ENCODE measurements around the gene ALDH7A1. TPM values are rescaled to one million over a fixed set of nuclear protein-coding genes. Genes with fewer than 3 reads are reported as not detected.

ALDH7A1 gene
- total RNA-seq, 2 experiments from 2014 or later: 1.6 to 2.1 TPM

DNA sequence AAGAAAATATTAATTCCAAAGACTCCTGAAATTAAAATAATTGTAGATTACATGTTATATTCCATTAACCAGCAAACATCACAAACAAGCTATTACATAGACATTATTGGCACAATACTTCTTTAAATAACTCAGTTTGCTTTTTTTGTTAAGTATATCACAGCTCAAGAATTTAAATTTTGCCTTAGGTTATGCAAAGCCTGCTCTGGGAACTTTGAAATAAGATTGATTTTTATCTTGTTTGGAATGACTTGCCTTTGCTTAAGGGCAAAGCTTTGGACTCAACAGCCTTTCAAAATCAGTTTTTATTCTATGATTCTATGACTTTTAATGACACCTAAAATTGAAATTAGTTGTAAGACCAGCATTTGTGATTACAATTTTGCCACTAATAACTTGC lies 78.2 kb downstream of the ALDH7A1 start:
- intact Hi-C loops (cut with DNase I, micrococcal nuclease): no loop called here
- Mint-ChIP-seq H3K4me3 (no peak overlapping the region), H3K4me1 (ENCODE audit: low read depth) (peaks cover 3% of the 10 kb centered on the region), H3K27me3 (no peaks in the 10 kb centered on the region), H3K9me3 (no peaks in the 10 kb centered on the region), H3K27ac (no peak overlapping the region), H3K36me3 (ENCODE audit: low read depth) (no peaks in the 10 kb centered on the region)
- TF ChIP-seq CTCF (IDR thresholded peaks at IDR 0.05): no peak
- Histone ChIP-seq H3K27ac (ENCODE audit: low read depth in 1 of 2, low read length in 2 of 2) (no peak overlapping the region), H3K9me3 (ENCODE audit: control insufficient read depth in 1 of 2, insufficient read depth in 1 of 2, low read length in 2 of 2) (no peaks in the 10 kb centered on the region), H3K36me3 (ENCODE audit: insufficient read depth, low read length) (no peaks in the 10 kb centered on the region), H3K4me3 (ENCODE audit: low read length) (no peak overlapping the region), H3K4me1 (ENCODE audit: insufficient read depth, low read length) (peaks cover 2% of the 10 kb centered on the region), H3K27me3 (ENCODE audit: control insufficient read depth in 1 of 2, insufficient read depth in 2 of 2, low read length in 2 of 2) (no peaks in the 10 kb centered on the region)
- no peak for DNase-seq
- no peak for ATAC-seq (ENCODE audit: poor library complexity)
- ChIA-PET POLR2A (no interaction called here), CTCF (no interaction called here)

- Histone ChIP-seq H3K9me3 (ENCODE audit: control insufficient read depth in 1 of 2, insufficient read depth in 1 of 2, low read length in 2 of 2) (no peaks in the 10 kb centered on the region), H3K36me3 (ENCODE audit: insufficient read depth, low read length) (no peaks in the 10 kb centered on the region), H3K4me3 (ENCODE audit: low read length) (no peak overlapping the region), H3K27me3 (ENCODE audit: control insufficient read depth in 1 of 2, insufficient read depth in 2 of 2, low read length in 2 of 2) (no peaks in the 10 kb centered on the region), H3K27ac (ENCODE audit: low read depth in 1 of 2, low read length in 2 of 2) (no peak overlapping the region), H3K4me1 (ENCODE audit: insufficient read depth, low read length) (peaks cover 2% of the 10 kb centered on the region)
- no peak for TF ChIP-seq CTCF (IDR thresholded peaks at IDR 0.05)
- ATAC-seq (ENCODE audit: poor library complexity) (no peak), DNase-seq (no peak)
- ChIA-PET CTCF (interaction anchor here (1.8 kb wide), 1 partner anchor 16 kb away, joined by 6 read pairs; no protein-coding TSS in a partner anchor), POLR2A (no interaction called here)
- Mint-ChIP-seq H3K27ac (no peak overlapping the region), H3K9me3 (no peaks in the 10 kb centered on the region), H3K4me1 (ENCODE audit: low read depth) (peaks cover 5% of the 10 kb centered on the region), H3K4me3 (no peak overlapping the region), H3K36me3 (ENCODE audit: low read depth) (no peaks in the 10 kb centered on the region), H3K27me3 (no peaks in the 10 kb centered on the region)
- intact Hi-C loops (cut with DNase I, micrococcal nuclease): no loop called here
These were observed 78.9 kb downstream of the ALDH7A1 start for GRCh38 chr5:126516133-126516532.

DNA sequence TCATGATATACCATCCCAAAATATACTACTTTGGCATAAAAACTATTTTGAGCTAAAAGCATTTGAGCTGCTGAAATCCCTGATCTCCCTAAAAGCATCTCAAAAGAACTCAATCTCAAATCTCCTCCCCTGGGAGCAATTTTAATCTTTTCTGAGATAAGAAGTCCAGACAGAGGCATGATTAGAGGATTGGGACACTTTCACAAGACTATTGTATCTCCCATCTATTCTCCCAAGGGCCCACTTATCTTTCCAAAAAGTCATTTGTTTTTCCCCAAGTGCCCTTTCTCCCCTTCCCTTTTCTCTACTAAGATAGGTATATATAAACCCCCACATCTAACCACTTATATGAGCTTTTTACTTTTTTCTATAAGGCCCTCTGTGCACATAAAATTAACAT lies 79.7 kb downstream of the ALDH7A1 start:
- DNase-seq (no peak), ATAC-seq (ENCODE audit: poor library complexity) (no peak)
- Histone ChIP-seq H3K4me1 (ENCODE audit: insufficient read depth, low read length) (peaks cover 2% of the 10 kb centered on the region), H3K27me3 (ENCODE audit: control insufficient read depth in 1 of 2, insufficient read depth in 2 of 2, low read length in 2 of 2) (no peaks in the 10 kb centered on the region), H3K27ac (ENCODE audit: low read depth in 1 of 2, low read length in 2 of 2) (no peak overlapping the region), H3K4me3 (ENCODE audit: low read length) (no peak overlapping the region), H3K36me3 (ENCODE audit: insufficient read depth, low read length) (no peaks in the 10 kb centered on the region), H3K9me3 (ENCODE audit: control insufficient read depth in 1 of 2, insufficient read depth in 1 of 2, low read length in 2 of 2) (no peaks in the 10 kb centered on the region)
- TF ChIP-seq CTCF (IDR thresholded peaks at IDR 0.05): no peak
- CTCF ChIA-PET: interaction anchor here (1.8 kb wide), 1 partner anchor 15 kb away, joined by 6 read pairs; no protein-coding TSS in a partner anchor
- H3K36me3 Mint-ChIP-seq (ENCODE audit: low read depth): no peaks in the 10 kb centered on the region
- no peak overlapping the region for H3K4me3 Mint-ChIP-seq
- H3K9me3 Mint-ChIP-seq: peaks cover 2% of the 10 kb centered on the region
- POLR2A ChIA-PET: no interaction called here
- intact Hi-C loops (cut with DNase I, micrococcal nuclease): no loop called here
- no peaks in the 10 kb centered on the region for H3K27me3 Mint-ChIP-seq
- H3K27ac Mint-ChIP-seq: no peak overlapping the region
- peaks cover 13% of the 10 kb centered on the region for H3K4me1 Mint-ChIP-seq (ENCODE audit: low read depth)
